Stimulated activated CD8-positive, alpha-beta memory T cell treated with anti-CD3 and anti-CD28 coated beads, Interleukin-12 subunit alpha, Interleukin-12 subunit beta, amount 100 ng/mL, for 24 hours (primary cell): ENCODE results near the gene TRAPPC3.
"Not testable (repeated sequence)": the region's sequence is repeated elsewhere in the genome, so short reads cannot be mapped to it uniquely, and the experiment has no call there.

Experiments used
- DNase-seq: peaks from one replicate; pipeline ENCODE4 v3.0.0-alpha.2; 2020; ENCODE audit errors: extremely low read depth

TRAPPC3 gene

GRCh38 chr1:36166136-36166535 lies 16.9 kb upstream of the TRAPPC3 start:
- no peak for DNase-seq

DNA sequence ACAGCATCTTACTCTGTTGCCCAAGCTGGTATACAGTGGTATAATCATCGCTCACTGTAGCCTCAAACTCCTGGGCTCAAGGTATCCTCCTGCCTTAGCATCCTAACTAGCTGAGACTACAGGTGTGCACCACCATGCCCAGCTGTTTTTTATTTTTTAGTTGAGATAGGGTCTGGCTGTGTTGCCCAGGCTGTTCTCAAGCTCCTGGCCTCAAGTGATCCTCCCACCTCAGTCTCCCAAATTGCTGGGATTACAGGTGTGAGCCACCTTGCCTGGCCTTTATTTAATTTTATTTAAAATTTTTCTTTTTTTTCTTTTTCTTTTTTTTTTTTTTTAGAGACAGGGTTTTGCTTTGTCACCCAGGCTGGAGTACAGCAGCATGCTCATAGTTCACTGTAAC lies 15.9 kb upstream of the TRAPPC3 start:
- DNase-seq, result no peak

DNA sequence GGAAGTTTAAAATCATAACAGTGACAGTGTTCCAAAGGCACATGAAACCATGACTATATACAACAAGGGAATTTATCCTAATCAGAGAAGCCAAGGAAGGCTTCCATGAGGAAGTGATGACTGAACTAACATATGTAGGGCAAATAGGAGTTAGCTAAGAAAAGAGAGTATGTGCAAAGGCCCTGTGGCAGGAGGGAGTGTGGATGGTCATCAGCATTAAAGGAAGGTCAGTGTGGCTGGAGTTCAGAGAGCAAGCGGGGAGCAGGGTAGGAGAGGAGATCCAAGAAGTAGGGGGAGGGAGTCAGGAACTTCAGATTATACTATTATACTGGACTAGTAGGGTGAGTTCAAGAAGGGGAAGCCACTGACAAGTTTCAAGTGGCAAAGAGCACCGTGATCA lies 15.1 kb upstream of the TRAPPC3 start:
- DNase-seq, result no peak

DNA sequence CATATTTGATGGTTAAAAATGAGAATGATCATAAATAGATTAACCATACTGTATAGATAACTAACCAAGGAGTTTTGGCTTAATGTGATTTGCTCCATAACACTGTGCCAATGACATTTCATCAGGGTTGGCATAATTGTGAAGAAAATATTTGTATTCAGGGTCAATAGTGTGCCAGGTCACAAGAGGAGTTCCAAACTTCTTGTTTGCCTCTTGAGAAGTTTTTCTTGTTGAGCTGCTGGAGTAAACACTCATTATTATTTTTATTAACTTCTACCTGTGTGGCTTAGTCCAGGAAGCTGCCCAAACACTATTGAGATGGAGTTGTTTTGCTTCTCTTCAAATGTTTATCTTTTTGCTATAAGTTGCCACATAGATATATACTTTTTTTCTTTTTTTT lies 14.1 kb upstream of the TRAPPC3 start:
- no peak for DNase-seq

DNA sequence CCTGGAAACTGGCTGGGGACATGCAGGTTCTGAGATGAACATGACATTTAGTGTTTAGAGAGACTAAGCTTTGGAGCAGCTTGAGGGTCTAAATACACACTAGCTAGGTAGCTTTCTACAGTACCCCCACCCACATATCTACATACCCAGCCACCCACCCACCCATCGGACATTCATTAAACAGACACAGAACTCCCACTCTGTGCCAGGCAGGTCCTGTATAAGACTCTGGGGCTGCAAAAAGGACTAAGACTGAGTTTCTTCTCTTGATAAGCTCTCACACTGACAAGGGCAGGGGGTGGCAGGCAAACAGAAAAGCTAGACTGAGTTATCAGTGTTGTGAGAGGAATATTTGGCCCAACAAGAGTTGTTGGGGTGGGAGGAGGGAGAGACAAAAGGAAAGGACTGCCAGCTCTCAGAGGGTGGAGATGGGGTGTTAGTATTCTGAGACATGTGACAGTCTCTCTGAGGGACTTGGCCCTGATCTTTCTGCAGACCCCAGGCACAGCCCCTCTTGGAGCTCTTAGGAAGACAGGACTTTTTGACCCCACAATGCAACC lies 13.5 kb upstream of the TRAPPC3 start:
- no peak for DNase-seq

- DNase-seq, result no peak
Observed at GRCh38 chr1:36161641-36162531, 12.6 kb upstream of the TRAPPC3 start.

DNA sequence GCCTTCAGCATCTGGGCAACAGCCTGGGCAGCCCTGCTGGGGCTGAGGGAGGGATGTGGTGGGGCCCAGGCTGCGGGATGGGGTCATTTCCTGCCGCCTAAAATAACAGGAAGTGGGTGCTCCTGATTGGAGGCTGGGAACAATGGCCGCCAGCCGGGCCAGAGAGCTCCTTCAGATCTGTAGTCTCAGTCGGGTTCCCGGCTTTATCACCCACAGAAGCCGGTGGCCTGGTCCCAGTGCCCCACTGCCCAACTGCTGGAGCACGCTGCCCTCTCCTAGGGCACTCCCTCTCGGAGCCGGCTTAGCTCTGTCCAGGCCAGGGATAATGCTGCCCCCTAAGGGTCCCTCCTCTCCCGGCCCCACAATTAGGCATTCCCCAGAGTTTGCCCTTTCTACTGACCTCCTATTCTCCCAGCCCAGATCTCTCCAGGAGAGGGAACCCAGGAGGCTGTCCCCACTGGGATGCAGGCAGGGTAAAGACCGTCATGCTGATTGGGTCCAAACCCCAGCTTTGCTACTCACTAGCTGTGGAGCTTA lies 11.7 kb upstream of the TRAPPC3 start:
- no peak for DNase-seq

DNA sequence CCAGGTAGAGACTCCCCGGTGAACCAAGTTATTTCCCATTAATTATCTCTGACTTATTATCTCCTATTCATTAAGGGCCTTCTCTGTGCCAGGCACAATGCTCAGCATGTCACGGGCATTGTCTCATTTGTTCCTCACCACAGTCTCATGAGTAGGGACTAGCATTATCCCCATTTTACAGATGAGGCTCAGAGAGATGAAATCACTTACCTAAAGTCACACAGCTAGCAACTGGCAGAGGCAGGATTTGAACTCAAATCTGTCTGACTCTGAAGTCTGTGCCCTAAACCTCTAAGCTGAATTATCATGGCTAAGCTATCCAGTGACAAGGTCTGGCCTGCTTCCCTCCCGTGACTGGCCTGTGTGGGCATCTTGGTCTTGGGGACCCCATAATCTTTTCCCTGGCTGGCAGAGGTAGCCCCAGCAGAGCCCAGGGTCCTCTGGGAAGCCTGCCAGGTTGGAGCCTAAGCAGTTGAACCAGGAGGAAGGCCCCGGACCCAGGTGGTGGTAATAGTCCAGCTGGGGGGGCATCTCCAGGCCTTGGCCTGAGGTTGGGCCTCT lies 11.2 kb upstream of the TRAPPC3 start:
- DNase-seq, result no peak

- no peak for DNase-seq
Observed at GRCh38 chr1:36159614-36160387, 10.5 kb upstream of the TRAPPC3 start.

DNA sequence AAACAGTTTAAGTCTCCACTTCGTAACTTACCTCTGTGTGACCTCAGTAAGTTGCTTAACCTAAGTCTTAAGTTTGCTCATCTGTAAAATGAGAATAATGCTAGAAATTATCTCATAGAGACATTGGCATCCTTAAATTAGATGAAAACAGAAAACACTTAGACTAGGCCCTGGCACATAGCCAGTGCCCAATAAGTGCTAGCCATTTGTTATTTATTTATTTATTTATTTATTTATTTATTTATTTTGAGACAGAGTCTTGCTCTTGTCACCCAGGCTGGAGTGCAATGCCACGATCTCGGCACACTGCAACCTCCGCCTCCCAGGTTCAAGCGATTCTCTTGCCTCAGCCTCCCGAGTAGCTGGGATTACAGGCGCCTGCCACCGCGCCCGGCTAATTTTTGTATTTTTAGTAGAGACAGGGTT lies 9.6 kb upstream of the TRAPPC3 start:
- DNase-seq, result not testable (repeated sequence)

GRCh38 chr1:36157973-36158826 lies 8.9 kb upstream of the TRAPPC3 start:
- DNase-seq, result no peak

- no peak for DNase-seq
Observed at GRCh38 chr1:36157115-36157903, 8.0 kb upstream of the TRAPPC3 start.

DNA sequence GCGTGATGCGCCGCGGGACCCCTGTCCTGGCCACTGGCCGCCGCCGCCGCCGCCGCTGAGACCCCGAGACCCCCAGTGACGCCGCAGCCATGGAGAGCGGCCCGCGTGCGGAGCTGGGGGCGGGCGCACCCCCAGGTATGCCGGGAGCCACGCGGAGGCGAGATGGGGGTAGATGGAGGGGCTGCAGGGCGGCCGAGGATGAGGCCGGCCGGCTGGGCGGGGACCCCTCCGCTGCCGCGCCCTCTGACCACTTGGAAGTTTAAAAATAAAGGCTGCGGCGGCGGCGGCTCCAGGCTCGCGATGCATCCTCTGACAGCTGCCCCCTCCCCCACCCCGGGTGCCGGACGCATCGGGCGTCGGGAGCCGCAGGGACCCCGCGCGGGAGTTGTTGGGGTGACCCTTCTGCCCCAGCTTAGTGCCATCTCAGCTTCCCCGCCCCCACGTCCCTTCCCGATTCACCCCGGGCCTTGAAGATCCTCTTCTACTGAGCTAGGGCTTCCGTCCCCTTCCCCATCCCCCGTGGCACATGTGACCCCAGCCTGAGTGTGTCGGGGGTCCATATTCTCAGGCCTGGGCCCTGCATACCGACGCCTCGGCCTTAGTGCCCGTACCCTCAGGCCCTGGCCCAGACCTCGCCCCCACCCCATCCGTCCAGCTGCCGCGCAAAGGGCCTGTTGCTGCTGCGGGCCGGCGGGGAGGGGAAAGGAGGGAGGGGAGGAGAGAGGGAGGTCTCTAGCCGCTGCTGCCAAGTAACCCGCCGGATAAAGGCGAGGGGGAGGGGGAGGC lies 7.2 kb upstream of the TRAPPC3 start:
- no peak for DNase-seq

DNA sequence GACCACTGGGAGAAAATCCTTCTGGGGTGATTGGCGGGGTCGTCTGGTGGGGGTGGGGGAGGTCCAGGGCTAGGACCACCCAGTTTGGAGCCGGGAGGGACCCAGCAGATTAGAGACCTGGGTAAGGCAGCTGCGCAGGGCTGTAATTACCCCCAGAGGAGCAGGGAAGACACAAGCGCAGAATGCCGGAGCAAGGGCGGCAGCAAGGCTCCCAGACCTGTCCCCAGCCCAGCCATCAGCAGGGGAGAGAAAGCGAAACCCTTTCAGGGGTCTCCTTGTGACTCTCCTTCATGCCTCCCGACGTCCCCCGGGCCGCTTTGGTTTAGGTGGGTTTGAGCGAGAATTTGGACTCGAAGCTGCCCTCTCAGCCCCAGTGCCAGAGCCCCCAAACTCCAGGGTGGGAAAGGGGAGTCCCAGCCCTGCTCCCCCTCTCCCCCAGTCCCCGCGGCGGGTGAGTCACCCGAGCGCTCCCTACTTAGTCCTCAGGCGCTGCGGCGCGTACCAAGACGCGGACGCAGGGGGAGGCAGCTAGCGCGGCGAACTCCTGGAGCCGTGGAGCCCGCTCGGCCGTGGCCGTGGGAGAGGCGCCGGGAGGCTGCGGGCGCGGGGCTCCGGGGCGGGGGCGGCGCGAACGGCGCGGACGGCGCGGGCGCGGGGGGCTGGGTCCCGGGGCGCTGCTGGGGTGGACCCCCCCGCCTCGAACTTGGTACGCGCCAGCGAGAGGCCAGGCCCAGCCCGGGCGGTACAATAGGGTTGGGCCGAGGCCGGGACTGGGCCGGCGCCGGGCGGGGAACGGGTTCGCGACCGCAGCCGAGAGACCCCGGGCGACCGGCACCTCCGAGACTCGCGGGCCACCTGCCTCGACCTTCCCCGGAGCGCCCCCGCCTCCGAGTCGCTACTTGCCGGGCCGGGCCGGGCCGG lies 6.4 kb upstream of the TRAPPC3 start, which contains the start of gene MAP7D1:
TSS of gene MAP7D1 (plus strand) at position 753 of the 921 bp plus-strand sequence. CDS start 258 bp downstream, outside the sequence.
- no peak for DNase-seq

DNA sequence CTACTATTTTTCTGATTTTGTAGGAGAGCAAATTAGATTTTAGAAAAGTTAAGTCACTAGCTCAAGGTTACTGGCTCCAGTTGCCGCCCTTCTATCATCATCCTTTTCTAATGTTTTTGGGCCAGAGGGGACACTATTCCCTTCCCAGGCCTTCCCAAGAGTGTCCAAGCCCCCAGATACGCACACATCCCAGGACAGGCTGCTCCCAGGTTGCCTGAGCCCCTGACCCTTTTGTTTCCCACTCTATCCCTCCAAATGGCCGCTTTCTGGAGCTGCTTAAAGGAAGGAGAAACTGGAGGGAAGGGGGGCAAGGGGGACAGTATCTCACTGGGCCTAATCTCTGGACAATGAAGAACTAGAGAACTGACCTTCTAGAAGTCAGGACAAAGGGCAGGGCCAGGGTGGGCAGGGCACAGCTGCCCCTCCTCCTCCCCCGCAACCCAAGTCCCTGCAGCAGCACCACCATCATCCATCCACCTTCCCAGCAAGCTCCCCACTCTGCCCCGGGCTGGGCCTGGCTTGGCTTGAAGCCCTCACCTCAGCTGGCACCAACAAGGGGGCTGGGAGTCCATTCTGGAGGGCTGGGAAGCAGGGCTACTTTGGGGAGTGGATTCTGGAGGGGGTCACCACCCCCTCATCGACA lies 5.6 kb upstream of the TRAPPC3 start:
- no peak for DNase-seq

DNA sequence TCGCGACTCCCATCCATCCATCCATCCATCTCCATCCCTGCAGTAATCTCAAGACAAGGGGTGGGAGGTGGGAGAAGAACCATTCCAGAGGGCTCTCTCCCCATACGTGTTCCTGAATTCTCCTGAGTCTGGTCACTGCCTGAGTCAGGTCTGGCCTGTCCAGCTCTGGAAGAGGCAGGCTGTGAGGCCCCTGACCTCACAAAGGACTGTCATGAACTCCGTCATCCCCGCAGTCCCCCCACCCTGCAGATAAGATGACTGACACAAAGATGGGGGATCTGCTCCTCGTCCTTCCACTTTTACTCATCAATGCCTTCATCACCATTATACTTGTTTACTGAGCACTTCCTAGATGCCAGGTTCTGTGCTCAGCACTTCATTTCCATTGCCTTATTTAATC lies 5.0 kb upstream of the TRAPPC3 start:
- DNase-seq, result no peak

DNA sequence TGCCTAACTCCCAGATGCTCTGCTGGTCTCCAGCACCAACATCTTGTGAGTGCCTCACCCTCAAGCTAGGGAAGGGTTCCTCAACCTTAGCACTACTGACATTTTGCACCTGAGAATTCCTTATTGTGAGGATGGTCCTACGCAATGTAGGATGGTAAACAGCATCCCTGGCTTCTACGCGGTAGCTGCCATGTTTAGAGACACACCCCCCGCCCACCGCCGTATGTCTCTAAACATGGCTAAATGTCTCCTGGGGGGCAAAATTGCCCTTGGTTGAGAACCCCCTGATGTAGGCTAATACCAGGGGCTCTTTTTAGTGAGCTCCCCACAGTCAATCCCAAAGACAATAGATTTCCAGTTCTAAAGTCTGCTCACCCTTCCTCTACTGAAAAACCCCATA lies 4.2 kb upstream of the TRAPPC3 start:
- no peak for DNase-seq

DNA sequence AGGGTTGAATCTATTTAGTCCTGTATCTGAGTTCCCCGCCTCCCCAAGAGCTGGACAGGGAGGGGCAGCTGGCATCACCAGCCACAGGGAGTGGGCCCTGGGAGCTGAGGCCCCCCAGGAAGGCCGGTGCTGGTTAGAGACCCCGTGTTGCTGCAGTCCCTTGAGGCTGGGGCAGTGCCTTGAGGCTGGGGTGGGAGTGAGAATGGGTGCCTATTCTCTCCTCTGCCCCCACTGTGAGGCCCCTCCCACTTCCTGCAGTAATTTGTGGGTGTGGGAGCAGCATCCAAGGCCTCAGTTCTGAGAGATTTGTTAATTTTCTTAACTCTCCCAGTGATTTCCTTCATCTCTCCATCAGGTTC lies 2.5 kb upstream of the TRAPPC3 start:
- no peak for DNase-seq
